GM21786 (cell line): ENCODE data around the gene SYTL3.
"Not testable (repeated sequence)": the region's sequence is repeated elsewhere in the genome, so short reads cannot be mapped to it uniquely, and the experiment has no call there.

Experiments
- ATAC-seq: cut with Tn5 transposase; IDR thresholded peaks from one replicate; pipeline ENCODE4 v1.9.1; 2021; ENCODE audit not compliant: unreplicated experiment

SYTL3 gene

GRCh38 chr6:158786645-158787304 lies 136.9 kb downstream of the SYTL3 start:
- ATAC-seq, result no peak

- no peak for ATAC-seq
These were observed 137.5 kb downstream of the SYTL3 start for GRCh38 chr6:158787395-158787794.

- peak; percentile 60 for ATAC-seq
These were observed 139.5 kb downstream of the SYTL3 start for GRCh38 chr6:158789115-158789917.

- no peak for ATAC-seq
These were observed 141.5 kb downstream of the SYTL3 start for GRCh38 chr6:158791274-158791855.

GRCh38 chr6:158792505-158792904 lies 142.7 kb downstream of the SYTL3 start:
- ATAC-seq, result not testable (repeated sequence)

- ATAC-seq, result peak; percentile 51
These were observed 143.6 kb downstream of the SYTL3 start for GRCh38 chr6:158793432-158793831.

- ATAC-seq, result no peak
These were observed 145.7 kb downstream of the SYTL3 start for GRCh38 chr6:158795516-158795915.

- ATAC-seq, result no peak
These were observed 146.5 kb downstream of the SYTL3 start for GRCh38 chr6:158796353-158796752.

- ATAC-seq, result no peak
These were observed 147.8 kb downstream of the SYTL3 start for GRCh38 chr6:158797331-158798310.

GRCh38 chr6:158798311-158798710 lies 148.5 kb downstream of the SYTL3 start:
- ATAC-seq, result no peak

- no peak for ATAC-seq
These were observed 149.4 kb downstream of the SYTL3 start for GRCh38 chr6:158799051-158799792.

GRCh38 chr6:158801655-158802294 lies 151.9 kb downstream of the SYTL3 start:
- ATAC-seq, result no peak

- ATAC-seq, result peak; percentile 60
These were observed 153.9 kb downstream of the SYTL3 start for GRCh38 chr6:158803733-158804143.

- ATAC-seq, result no peak
These were observed 154.4 kb downstream of the SYTL3 start for GRCh38 chr6:158804207-158804606.

GRCh38 chr6:158805698-158806377 lies 156.0 kb downstream of the SYTL3 start:
- no peak for ATAC-seq

- ATAC-seq, result no peak
These were observed 157.9 kb downstream of the SYTL3 start for GRCh38 chr6:158807515-158808441.

- ATAC-seq, result no peak
These were observed 158.6 kb downstream of the SYTL3 start for GRCh38 chr6:158808442-158808833.
